ENCODE data around the gene WNT16.

WNT16 gene, protein sequence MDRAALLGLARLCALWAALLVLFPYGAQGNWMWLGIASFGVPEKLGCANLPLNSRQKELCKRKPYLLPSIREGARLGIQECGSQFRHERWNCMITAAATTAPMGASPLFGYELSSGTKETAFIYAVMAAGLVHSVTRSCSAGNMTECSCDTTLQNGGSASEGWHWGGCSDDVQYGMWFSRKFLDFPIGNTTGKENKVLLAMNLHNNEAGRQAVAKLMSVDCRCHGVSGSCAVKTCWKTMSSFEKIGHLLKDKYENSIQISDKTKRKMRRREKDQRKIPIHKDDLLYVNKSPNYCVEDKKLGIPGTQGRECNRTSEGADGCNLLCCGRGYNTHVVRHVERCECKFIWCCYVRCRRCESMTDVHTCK

GRCh38 chr7:121328508-121329190 lies at the start of gene WNT16:
Gene WNT16, plus strand, starts transcription at chr7:121329000. Its CDS starts 293 bp downstream, at chr7:121329293.
- Mint-ChIP-seq H3K4me1 (peaks cover 25% of the 10 kb centered on the region), H3K27me3 (ENCODE audit: low read depth) (peaks cover 50% of the 10 kb centered on the region), H3K4me3 (peak within 1 kb of the TSS; percentile 78 to 87 (median 82)), H3K27ac (no peak within 1 kb of the TSS), H3K9me3 (no peaks in the 10 kb centered on the region), H3K36me3 (ENCODE audit: low read depth) (no peaks in the 10 kb centered on the region)
- no peak for TF ChIP-seq CTCF (IDR thresholded peaks at IDR 0.05; ENCODE audit: unreplicated experiment in 3 of 3)

- Mint-ChIP-seq H3K9me3 (peaks cover 3% of the 10 kb centered on the region), H3K27ac (no peak overlapping the region), H3K4me3 (no peak overlapping the region), H3K4me1 (peaks cover 4% of the 10 kb centered on the region), H3K27me3 (ENCODE audit: low read depth) (no peaks in the 10 kb centered on the region), H3K36me3 (ENCODE audit: low read depth) (peaks cover 42% of the 10 kb centered on the region)
- no peak for TF ChIP-seq CTCF (IDR thresholded peaks at IDR 0.05; ENCODE audit: unreplicated experiment in 3 of 3)
Observed at GRCh38 chr7:121279060-121279620, 49.7 kb upstream of the WNT16 start.

DNA sequence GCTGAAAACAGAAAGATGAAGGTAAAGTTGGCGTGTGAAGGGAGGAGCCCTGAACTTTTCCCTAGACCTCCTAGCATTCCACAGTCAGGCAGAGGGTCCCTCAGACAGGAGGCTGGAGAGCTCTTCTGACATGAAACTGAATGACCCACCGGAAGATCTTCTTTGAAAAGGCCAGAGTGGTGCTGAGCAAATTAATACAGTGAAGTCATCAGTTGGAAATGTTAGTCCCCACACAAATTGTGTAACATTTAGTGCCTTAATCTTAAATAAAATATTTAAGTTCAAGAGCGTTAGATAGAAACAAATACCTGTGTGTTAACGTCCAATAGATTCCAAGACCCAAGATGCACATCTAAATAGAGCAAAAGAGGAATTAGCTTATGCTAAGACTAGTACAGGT lies 49.0 kb upstream of the WNT16 start:
- H3K27ac Mint-ChIP-seq, result no peak overlapping the region
- no peak for TF ChIP-seq CTCF (IDR thresholded peaks at IDR 0.05; ENCODE audit: unreplicated experiment in 3 of 3)
- peaks cover 8% of the 10 kb centered on the region for H3K9me3 Mint-ChIP-seq
- no peak overlapping the region for H3K4me3 Mint-ChIP-seq
- H3K36me3 Mint-ChIP-seq (ENCODE audit: low read depth), result peaks cover 49% of the 10 kb centered on the region
- H3K27me3 Mint-ChIP-seq (ENCODE audit: low read depth), result no peaks in the 10 kb centered on the region
- H3K4me1 Mint-ChIP-seq, result peaks cover 4% of the 10 kb centered on the region

GRCh38 chr7:121280656-121281055 lies 48.1 kb upstream of the WNT16 start:
- H3K27ac Mint-ChIP-seq, result no peak overlapping the region
- no peaks in the 10 kb centered on the region for H3K27me3 Mint-ChIP-seq (ENCODE audit: low read depth)
- peaks cover 4% of the 10 kb centered on the region for H3K4me1 Mint-ChIP-seq

DNA sequence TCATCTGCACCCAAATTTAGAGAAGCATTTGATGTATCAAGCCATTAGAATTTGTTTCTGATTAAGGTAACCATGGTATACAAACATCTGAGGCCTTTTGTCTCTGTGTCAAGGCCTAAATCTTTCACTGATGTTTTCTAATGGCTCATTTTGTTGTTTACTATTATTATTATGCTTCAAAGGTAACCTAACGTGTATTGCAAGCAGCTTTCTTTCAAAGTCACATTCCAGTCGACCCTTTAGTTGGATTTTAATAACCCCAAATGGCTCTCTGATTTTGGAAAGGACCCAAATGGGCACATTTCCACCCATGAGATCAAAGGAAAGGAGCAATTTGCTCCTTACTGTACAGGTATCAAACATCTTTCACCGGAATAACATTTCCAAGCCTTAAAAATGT lies 46.7 kb upstream of the WNT16 start:
- Mint-ChIP-seq H3K27me3 (ENCODE audit: low read depth) (no peaks in the 10 kb centered on the region), H3K27ac (no peak overlapping the region), H3K36me3 (ENCODE audit: low read depth) (peaks cover 62% of the 10 kb centered on the region), H3K4me1 (peaks cover 4% of the 10 kb centered on the region), H3K4me3 (no peak overlapping the region), H3K9me3 (peaks cover 21% of the 10 kb centered on the region)
- TF ChIP-seq CTCF (IDR thresholded peaks at IDR 0.05; ENCODE audit: unreplicated experiment in 3 of 3), result no peak

More at GRCh38 chr7:121280656-121281055, 48.1 kb upstream of the WNT16 start:
- Mint-ChIP-seq H3K9me3 (peaks cover 15% of the 10 kb centered on the region), H3K4me3 (no peak overlapping the region), H3K36me3 (ENCODE audit: low read depth) (peaks cover 57% of the 10 kb centered on the region)
- TF ChIP-seq CTCF (IDR thresholded peaks at IDR 0.05; ENCODE audit: unreplicated experiment in 3 of 3), result no peak

All from nephron (organoid).